Subcutaneous adipose tissue (tissue), 4 donors: ENCODE results near the gene OPRL1. TPM values are rescaled to one million over a fixed set of nuclear protein-coding genes. Genes with fewer than 3 reads are reported as not detected.

ENCODE experiments used
- CTCF ChIP-seq: fragments of 450-650 bp; IDR thresholded peaks from one replicate; pipeline ENCODE4 v1.5.1; 2016; ENCODE audit warnings: low read depth, mild to moderate bottlenecking, control low read depth, antibody characterized with exemption, moderate library complexity
- total RNA-seq, 4 donors: library from RNA; depleted of rRNA; stranded (reverse); fragments of >200 nt; gene quantifications; one replicate each; pipeline ENCODE4 v1.1.0, GENCODE V29; 2016

Gene OPRL1
- total RNA-seq, 4 donors from 2014 or later = 0.65 to 2.7 (median 1.7) TPM

GRCh38 chr20:64044484-64045247 is 35.2 kb upstream of the OPRL1 start:
- no peak for TF ChIP-seq CTCF

- no peak for TF ChIP-seq CTCF
These were observed 34.4 kb upstream of the OPRL1 start for GRCh38 chr20:64045346-64046011.

GRCh38 chr20:64047046-64047389 is 32.9 kb upstream of the OPRL1 start:
- no peak for TF ChIP-seq CTCF

- no peak for TF ChIP-seq CTCF
These were observed 31.9 kb upstream of the OPRL1 start for GRCh38 chr20:64047968-64048401.

GRCh38 chr20:64048402-64049044 is 31.4 kb upstream of the OPRL1 start:
- TF ChIP-seq CTCF = no peak

- TF ChIP-seq CTCF = no peak
These were observed 30.6 kb upstream of the OPRL1 start, which contains the start of gene SOX18 for GRCh38 chr20:64049060-64049877. Gene SOX18 (minus strand): TSS chr20:64049639. CDS start chr20:64049516, 123 bp downstream.
